SK-N-MC (cell line): Measurements from ENCODE around the gene LPCAT3.
A peak's percentile ranks its signal among the peaks of the same experiment; 100 is the strongest.

Experiments
- EZH2 ChIP-seq: fragments of 200-600 bp; sonication (generic); IDR thresholded peaks from one replicate; pipeline ENCODE4 v1.6.1; 2017; ENCODE audit warnings: antibody characterized with exemption
- POLR2AphosphoS5 ChIP-seq: IDR thresholded peaks from 2 replicates; pipeline ENCODE4 v1.6.1; 2012; ENCODE audit warnings: mild to moderate bottlenecking, low read depth, low read length, borderline replicate concordance

DNA sequence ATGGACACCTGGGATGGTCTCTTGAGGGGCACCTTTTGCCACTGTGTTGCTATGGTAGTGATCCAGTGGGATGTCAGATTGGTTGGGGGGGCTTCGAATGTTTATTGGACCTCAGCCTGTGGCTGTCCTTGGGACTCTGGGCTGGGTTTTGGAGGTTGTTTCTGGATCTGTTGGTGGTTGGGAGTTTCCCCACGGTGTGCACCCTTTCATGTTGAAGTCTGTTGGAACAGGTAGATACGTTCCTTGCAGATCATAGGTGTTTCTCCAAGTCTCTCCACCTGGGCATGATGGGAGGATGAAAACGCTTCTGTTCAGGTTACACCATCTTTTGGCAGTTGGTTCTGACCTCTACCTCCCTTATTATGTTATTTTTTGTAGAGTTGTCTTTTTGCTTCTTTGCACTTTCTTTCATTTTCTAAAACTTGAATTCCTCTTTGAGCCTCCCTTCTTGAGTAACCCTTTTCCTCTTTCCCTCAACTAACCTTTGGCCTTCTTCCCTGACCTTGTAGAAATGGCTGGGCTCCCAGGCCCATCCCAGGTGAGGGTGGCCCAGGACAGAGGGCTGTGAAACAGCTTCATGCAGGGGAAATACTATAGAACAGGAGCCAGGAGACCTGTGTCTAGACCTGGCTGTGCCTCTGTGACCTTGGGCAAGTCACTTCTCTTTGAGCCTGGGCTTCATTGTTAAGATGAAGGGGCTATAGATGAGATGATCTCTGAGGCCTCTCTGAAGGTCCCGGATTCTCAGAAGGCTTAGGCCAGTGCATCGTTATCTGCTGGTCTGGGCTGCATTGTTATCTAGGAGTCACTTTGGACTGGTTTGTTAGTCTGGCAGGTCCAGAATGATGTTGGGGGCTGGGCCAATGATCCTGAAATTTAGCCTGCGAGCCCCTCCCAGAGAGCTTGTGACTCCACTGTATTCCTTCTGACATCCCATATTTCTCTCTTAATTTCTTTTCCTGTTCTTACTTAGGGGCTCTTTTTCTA lies 88.5 kb downstream of the LPCAT3 start:
- TF ChIP-seq POLR2AphosphoS5 (peak; percentile 34; the same call in 1 of the 2 replicates), EZH2 (no peak)
